ENCODE results near the gene DGKH.
"Not testable (repeated sequence)": the region's sequence is repeated elsewhere in the genome, so short reads cannot be mapped to it uniquely, and the experiment has no call there.

Gene DGKH

DNA sequence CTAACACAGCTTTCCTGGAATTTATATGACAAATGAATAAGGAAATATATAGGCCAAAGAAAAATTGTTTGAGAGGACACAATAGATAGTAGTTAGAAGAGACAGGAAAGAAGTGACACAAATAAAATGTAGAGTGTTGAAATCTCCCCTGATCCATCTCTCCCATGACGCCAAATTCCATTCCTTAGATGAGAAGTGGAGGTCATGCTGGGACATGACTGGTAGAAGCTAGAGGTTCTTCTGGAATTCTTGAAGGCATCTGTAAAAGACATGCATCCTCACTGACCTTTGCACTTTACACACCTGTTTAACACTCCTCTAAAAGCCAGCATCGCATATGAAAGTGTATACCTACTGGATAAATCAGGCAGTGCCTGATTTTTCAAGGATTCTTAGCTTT lies 67.8 kb downstream of the DGKH start:
- no peak for DNase-seq

DNA sequence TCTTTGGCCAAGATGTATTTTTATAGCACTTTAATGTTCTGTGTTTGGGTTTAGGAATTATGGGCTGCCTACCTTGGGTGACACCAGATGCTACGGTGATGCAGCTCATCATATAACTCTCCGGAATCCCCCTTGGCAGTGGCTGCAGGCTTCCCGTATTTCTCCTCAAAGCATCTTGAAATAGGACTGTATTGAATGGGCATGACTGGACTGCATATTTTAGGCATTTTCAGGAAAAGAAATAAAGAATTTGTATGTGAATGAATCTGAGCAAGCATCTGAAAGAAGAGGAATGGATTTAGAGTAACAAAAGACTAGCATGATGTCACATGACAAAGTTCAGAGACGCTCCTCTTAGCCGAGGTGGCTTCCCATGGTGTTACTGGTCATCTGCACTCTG lies 70.6 kb downstream of the DGKH start:
- DNase-seq: no peak

DNA sequence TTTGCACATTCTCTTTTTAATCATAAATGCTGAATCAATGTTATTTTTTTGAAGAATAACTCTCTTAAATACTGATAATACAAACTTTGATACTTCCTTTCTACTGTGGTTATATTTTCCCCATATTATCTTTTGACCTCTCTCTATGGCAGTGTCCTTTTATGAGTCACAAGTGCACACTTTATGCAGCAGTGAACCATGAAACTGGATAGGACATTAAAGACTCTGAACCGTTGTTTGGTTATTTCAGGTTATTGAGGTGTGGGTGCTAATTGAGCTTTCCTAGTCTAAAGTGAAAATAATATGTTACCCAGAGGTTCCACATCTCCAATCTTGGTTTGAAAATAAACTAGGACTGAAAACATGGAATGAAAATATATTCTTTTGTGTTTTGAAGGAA lies 71.4 kb downstream of the DGKH start:
- no peak for DNase-seq

DNA sequence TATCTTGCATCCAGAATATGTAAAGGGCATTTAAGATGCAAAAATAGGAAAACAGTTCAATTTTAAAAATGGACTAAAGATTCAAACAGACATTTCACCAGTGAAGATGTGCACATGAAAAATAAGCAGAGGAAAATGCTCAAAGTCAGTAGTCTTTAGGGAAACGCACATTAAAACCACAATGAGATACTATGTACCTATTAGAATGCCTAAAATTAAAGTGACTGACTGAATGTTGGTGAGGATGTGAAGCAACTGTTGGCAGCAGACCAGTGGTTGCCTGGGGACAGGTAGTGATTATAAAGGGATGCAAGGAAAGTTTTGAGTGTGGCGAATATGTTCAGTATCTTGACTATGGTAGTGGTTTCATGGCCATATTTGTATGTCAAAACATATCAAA lies 75.2 kb downstream of the DGKH start:
- no peak for DNase-seq

DNA sequence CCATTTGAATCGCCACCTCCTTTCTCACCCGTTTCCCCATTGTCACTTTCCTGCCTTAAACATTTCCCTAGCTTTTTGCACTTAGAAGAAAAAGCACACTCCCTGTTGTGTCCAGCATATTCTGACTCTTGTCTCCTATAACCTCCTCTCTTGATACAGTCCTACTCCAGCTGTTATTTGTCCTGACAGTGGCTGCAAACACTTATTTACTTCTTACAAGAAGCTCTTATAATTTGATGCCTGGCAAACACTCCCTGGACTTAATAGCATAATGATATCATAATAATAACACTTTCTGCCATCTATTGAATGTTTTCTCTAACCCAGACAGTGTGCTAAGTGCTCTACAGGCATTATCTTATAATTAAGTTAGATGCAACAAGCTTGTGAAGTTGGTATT lies 76.6 kb downstream of the DGKH start:
- no peak for DNase-seq

DNA sequence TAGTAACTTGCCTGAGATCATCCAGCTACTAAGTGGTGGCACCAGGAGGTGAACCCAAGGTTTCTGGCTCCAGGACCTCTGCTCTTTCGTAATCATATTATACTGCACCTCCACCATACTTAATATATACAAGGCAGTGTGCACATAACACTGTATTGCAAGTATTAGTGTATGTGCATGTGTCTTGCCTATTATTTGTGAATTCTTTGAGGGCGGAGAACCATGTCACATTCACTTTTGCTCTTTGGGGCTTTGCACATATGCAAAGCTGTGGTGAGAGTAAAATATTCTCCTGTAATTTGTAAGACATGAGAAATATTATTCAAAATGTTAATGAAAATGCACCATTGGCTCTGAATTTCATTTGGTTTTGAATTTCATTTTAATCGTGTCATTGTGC lies 78.6 kb downstream of the DGKH start:
- no peak for DNase-seq

DNA sequence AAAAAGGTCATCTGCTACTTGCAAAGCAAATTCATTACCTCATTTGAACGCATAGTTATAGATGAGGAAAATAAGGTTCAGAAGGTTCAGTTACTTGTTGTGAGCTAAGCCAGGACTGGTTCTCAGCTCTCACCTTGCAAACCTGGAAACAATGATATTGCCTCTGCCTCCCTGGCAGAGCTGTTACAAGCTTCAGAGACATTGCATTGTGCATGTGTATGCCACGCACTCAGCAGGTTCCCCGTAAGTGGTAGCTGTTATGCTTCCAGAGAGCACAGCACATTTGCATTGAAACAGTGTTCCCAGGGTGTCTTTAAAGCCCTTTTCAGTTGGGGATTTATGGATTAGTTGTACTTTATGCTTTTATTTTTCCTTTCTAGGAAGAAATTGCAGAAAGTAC lies 80.6 kb downstream of the DGKH start:
- DNase-seq: no peak

DNA sequence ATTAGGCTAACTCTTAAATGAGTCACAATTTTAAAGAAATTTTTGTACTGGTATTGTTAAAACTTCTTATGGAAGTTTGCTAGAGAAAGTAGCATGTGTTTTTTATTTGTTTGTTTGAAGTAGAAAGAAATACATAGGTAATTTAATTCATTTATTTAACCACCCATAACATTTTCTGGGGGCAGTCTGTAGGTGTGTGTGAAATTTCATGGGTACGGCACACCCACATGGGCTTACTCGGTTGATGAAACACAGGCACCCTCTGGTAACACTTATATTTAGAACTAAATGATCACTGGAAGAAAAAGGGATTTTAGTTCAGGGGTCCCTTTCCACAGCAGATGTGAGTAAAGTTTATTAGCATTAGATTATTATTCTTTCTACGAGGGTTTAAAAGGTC lies 88.1 kb downstream of the DGKH start:
- DNase-seq: no peak

DNA sequence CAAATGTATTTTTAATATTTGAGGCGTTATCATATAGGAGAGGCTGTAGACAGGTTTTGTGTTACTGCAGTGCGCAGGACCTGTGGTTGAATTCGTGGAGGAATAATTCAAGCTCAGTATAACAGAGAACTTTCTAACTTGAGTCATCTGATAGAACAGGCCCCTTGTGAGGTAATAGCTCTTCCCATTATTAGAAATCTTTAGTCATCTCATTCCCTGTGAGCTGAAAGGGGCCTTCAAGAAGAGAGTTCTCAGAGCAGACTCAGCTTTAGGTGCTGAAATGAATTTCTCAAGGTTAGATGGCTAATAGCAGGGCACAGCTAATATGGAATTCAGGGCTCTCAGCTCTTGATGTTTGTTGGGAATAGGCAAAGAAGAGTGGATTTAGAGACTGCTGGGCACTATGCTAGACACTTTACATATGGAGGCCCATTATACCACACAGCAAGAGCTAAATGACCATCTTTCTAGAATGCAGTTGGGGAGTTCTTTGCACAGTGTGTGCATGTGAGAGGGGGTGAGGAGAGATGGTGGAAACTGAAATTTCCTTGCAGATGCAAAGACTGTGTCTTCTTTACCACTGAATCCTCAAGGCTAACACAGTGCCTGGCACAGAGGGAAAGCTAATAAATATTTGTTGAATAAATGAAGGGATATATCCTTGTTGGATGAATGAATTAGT lies 89.5 kb downstream of the DGKH start:
- DNase-seq: no peak

DNA sequence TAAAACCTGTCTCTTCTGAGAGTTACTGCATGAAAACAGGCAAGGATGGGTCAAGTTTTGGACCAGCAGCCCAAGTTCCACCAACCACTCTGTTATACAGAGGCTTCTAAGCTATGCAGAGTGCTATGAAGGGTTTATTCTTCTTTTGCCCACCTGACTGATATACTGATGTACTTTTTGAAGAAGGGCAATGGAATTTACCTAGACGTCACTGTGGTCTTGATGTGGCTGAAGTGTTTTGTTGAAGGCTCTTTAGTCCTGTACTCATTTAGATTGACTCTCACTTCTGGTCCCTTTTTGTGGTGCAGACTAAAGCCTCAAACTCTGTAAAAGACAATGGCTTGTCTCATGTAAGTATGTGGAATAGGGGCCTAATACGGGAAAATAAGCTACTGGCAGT lies 92.0 kb downstream of the DGKH start:
- DNase-seq: no peak

DNA sequence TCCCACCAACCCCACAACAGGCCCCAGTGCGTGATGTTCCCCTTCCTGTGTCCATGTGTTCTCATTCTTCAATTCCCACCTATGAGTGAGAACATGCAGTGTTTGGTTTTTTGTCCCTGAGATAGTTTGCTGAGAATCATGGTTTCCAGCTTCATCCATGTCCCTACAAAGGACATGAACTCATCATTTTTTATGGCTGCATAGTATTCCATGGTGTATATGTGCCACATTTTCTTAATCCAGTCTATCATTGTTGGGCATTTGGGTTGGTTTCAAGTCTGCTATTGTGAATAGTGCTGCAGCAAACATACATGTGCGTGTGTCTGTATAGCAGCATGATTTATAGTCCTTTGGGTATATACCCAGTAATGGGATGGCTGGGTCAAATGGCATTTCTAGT lies 92.6 kb downstream of the DGKH start:
- DNase-seq: not testable (repeated sequence)

DNA sequence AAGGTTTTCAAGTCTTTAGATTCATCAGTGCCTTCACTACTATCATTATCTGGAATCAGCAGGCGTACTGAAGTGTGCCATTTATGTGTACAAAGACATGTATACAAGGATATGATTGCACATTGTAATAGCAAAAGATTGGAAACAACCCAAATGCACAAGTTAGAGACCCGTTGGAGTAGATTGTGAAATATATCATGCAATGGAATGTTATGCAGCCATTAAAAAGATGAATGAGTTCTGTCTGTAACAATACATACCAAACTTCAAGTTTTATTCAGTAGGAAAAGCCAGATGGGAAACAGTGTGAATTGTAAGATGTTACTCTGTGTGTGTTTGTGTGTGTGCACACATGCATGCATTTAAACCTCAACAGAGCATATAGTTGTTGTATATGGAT lies 97.9 kb downstream of the DGKH start:
- no peak for DNase-seq

DNA sequence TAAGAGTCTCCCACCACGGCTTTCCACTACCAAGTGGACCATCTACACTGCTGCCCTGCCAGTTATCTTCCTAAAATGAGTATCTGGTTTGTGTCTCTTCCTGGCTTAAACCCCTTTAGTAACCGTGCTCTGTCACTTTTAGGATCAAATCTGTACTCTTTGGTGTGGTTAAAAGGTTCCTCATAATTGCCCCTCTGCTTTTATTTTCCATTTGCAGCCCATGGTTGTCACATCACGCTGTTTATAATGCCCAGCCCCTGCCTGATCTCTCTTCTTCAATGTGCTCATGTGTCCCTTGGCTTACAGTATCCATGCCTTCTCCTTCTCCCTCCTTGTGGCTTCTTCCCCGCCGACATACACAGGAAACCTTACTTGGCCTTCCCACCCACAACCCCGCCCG lies 100.1 kb downstream of the DGKH start:
- no peak for DNase-seq

DNA sequence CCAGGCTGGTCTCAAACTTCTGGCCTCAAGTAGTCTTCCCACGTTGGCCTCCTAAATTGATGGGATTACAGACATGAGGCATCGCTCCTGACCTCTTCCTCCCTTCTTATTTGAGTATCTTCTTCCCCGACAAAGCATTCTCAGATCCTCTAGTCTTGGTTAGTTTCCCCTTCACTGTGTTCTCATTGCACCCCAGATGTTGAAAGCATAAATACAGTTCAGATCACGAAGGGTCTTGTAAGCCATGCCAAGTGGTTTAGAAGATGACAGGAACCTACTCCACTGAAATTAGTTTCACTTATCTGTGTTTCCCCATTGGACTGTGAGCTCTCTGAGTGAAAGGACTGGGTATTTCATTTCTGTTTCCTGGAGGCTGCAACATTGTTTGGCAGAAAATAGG lies 100.7 kb downstream of the DGKH start:
- no peak for DNase-seq

DNA sequence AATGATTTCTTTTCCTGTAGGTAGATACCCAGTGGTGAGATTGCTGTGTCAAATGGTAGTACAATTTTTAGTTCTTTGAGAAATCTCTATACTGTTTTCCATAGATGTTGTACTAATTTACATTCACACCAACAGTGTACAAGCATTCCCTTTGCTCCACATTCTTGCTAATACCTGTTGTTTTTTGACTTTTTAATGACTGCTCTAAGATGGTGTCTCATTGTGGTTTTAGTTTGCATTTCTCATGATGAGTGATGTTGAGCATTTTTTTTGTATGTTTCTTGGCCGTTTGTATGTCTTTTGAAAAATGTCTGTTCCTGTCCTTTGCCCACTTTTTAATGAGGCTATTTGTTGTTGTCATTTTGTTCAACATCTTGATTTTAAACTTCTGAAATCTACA lies 103.3 kb downstream of the DGKH start:
- DNase-seq: no peak

DNA sequence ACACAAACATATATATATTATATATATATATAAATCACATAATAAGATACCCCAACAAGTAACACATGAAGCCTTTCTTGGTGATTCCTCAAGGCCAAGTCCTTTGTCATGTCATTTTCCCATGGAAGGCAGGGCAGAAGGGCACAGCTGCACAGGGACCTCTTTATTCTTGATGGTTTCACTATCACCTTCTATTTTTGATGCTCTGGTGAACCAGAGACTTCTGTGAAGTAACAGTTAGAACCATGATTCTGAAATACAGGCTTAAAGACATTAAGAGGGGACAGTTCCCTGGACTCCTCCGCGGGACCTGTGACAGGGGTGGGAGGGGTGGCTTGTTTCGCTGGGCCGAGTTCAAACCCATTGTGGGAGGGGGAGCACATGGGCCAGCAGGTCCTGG lies 104.0 kb downstream of the DGKH start:
- DNase-seq: no peak

DNA sequence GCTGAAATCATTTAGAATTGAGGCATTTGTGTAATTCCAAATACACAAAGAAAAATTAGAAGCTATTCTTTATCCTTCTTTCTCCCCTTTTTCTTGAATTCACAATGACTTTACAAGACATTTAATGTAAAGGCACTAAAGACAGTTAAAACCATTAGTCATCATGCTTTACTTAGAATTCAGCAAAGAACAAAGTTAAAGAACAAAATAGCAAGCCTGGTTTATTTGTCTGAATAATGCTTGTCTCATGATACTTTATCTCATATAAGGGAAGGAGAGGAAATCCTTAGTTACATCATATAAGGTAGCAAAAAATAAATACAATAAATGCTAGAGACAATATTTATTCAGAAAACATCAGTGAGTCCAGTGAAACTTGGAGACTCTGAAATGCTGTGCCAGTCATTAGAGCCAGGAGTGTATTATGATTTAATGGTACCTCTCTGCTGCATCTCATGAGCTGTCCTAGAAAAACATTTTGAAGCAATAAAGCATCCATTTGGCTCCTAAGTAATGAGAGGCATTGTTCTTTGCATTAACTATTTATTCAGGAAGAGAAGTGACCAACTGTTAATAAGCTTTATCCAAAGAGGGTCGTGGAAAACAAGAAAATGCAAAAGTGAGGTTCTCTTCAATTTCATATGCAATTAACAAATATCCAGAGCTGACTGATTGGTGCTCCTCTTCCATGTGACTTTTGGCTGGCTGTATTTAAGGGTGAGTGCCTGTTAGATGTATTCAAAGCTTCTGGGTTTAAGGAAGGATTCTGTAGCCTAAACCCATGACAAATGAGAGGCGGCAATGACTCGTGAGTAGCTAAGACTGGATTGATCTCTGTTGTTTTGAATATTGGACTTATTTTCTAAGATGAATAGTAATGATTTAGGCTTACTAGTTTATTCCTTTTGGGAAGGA lies 105.0 kb downstream of the DGKH start:
- no peak for DNase-seq

DNA sequence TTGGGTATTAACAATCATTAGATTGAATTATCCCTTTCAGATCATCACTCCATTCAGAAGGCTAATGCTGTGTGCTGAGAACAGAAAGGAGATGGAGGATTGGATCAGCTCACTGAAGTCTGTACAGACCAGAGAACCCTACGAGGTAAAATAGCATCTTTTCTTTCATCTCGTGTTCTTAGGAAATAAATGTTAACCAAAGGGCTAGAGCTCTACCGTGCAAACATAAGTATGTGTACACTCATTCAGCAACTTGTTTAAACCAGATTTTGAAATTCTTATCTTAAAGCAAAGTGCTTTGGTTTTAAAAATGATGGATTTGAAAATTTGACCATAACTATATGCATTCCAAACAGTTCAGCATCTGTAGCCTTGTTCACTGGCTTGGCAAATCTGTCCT lies 106.8 kb downstream of the DGKH start:
- no peak for DNase-seq

DNA sequence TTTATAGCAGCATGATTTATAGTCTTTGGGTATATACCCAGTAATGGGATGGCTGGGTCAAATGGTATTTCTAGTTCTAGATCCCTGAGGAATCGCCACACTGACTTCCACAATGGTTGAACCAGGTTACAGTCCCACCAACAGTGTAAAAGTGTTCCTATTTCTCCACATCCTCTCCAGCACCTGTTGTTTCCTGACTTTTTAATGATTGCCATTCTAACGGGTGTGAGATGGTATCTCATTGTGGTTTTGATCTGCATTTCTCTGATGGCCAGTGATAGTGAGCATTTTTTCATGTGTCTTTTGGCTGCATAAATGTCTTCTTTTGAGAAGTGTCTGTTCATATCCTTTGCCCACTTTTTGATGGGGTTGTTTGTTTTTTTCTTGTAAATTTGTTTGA lies 114.9 kb downstream of the DGKH start:
- DNase-seq: not testable (repeated sequence)

DNA sequence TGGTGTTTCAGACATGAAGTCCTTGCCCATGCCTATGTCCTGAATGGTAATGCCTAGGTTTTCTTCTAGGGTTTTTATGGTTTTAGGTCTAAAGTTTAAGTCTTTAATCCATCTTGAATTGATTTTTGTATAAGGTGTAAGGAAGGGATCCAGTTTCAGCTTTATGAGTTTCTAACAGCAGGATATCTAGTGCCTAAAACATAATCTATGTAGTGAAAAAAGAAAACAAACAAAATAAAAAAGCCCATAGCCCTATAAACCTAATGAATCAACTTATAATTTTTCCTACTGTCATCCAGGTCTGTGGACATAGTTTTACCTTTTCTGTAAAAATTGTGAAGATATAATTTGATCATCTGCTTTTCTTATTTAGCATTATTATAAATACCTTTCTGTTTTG lies 115.5 kb downstream of the DGKH start:
- not testable (repeated sequence) for DNase-seq

DNA sequence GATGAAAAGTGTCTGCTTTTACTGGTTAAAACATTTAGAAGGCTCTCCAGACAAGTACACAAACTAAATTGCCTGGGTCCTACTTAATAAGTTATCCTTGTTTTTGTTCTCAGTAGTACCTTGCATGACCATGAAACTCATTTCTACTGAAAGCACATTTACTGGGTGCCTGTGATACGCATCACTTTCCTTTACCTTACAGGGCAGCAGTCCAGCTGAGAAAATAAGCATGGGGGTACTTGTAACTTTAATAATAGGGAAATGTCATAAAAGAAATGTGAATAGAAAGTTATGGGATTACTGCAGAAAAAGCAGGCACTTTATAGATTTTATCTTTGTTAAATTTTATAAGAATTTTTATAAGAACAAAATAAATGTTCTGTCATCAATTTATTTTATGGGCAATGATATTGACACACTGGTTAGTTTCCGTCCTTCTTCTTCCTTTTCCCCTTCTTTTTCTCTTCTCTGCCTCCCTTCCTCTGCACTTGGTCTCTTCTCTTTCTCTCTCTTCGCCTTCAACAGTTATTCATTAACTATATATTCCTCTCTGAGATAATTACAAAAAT lies 116.2 kb downstream of the DGKH start:
- DNase-seq: no peak

DNA sequence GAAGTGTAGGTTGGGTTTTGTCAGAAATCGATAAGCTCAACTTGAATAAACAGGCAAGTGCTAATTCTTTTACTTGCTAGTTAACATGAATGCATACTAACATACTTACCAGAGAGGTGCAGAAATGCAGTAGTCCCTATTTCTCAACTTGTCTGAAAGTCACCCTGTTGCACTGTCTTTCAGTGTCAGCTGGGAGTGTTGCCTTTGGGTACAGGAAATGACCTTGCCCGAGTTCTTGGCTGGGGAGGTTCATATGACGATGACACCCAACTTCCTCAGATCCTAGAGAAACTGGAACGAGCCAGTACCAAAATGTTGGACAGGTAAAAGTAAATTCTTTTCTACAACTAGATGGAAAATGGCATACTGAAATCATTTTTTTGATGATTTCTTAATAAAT lies 120.0 kb downstream of the DGKH start:
- DNase-seq: no peak

DNA sequence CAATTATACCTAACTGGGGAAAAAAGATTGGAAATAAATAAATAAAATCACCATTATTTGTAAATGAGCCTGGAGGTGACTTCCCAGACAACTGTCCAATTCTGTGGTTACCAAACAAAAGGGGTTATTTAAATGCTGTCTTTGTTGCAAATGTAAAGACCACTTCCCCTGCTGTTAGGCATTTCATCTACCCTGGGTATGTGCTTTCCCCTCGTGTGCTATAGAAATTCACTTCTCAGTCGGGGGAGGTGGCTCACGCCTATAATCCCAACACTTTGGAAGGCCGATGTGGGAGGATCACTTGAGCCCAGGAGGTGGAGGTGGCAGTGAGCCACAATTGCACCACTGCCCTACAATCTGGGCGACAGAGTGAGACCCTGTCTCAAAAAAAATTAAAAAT lies 121.6 kb downstream of the DGKH start:
- DNase-seq: no peak

DNA sequence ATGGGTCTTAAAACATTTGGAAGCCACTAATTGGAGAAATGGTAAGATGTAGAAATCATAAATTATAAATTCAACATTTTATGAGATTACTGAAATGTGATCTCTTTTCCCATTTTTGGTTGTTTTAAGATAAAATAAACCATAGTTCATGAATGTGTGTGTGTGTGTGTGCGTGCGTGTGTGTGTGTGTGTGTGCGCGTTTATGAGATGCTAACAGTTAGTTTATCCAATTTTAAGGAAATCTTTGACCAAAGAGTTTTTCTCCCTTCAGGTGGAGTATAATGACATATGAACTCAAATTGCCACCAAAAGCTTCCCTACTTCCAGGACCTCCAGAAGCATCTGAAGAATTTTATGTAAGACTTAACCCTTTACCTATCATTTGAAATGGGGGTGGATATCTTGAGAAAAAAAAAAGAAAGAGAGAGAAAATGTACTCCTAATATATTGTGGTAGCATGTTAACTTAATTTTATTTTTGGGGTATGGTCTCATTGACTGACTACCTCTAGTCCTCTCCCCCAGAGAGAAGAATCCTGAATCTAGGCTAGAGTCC lies 125.4 kb downstream of the DGKH start:
- DNase-seq: no peak
